Memory B cell (primary cell): Measurements from ENCODE around the gene MEGF9.
A peak's percentile ranks its signal among the peaks of the same experiment; 100 is the strongest.
"Not testable (repeated sequence)": the region's sequence is repeated elsewhere in the genome, so short reads cannot be mapped to it uniquely, and the experiment has no call there.

Experiments
- ATAC-seq: fragments of 150-1000 bp; cut with Tn5 transposase; 2 replicates; pipeline ENCODE4 v1.10.0; 2021; ENCODE audit warnings: low read depth, mild to moderate bottlenecking, moderate library complexity
- DNase-seq, 2 donors: peaks; one replicate each; pipeline ENCODE4 v3.0.0; 2022; ENCODE audit warnings: low spot score in 2 of 2
- H3K27ac Mint-ChIP-seq: one replicate; pipeline ENCODE4 v1.8.0; 2022; ENCODE audit warnings: mild to moderate bottlenecking, moderate library complexity, mixed read lengths
- H3K27me3 Mint-ChIP-seq: one replicate; pipeline ENCODE4 v1.8.0; 2022; ENCODE audit warnings: mixed read lengths
- H3K36me3 Mint-ChIP-seq: one replicate; pipeline ENCODE4 v1.8.0; 2022; ENCODE audit warnings: mild to moderate bottlenecking, mixed read lengths
- H3K4me1 Mint-ChIP-seq: one replicate; pipeline ENCODE4 v1.8.0; 2022; ENCODE audit warnings: mixed read lengths
- H3K4me3 Mint-ChIP-seq: one replicate; pipeline ENCODE4 v1.8.0; 2022; ENCODE audit warnings: mild to moderate bottlenecking, moderate library complexity, mixed read lengths
- H3K9me3 Mint-ChIP-seq: one replicate; pipeline ENCODE4 v1.8.0; 2022; ENCODE audit warnings: mixed read lengths

MEGF9 gene

GRCh38 chr9:120564589-120564988 lies 149.7 kb downstream of the MEGF9 start:
- no peaks in the 10 kb centered on the region for H3K9me3 Mint-ChIP-seq
- no peak for DNase-seq
- no peaks in the 10 kb centered on the region for H3K27me3 Mint-ChIP-seq
- ATAC-seq, result no peak
- peaks cover 9% of the 10 kb centered on the region for H3K4me1 Mint-ChIP-seq
- no peak overlapping the region for H3K4me3 Mint-ChIP-seq
- H3K36me3 Mint-ChIP-seq, result peaks cover 52% of the 10 kb centered on the region
- H3K27ac Mint-ChIP-seq, result no peak overlapping the region

GRCh38 chr9:120562861-120563443 lies 151.3 kb downstream of the MEGF9 start:
- no peak overlapping the region for H3K4me3 Mint-ChIP-seq
- no peak overlapping the region for H3K27ac Mint-ChIP-seq
- H3K9me3 Mint-ChIP-seq, result no peaks in the 10 kb centered on the region
- no peaks in the 10 kb centered on the region for H3K27me3 Mint-ChIP-seq
- peaks cover 48% of the 10 kb centered on the region for H3K36me3 Mint-ChIP-seq
- H3K4me1 Mint-ChIP-seq, result peaks cover 11% of the 10 kb centered on the region
- ATAC-seq (no peak), DNase-seq (no peak)

GRCh38 chr9:120561709-120562108 lies 152.6 kb downstream of the MEGF9 start:
- Mint-ChIP-seq H3K4me1 (peaks cover 13% of the 10 kb centered on the region), H3K4me3 (no peak overlapping the region), H3K36me3 (peaks cover 39% of the 10 kb centered on the region), H3K27ac (no peak overlapping the region), H3K9me3 (no peaks in the 10 kb centered on the region), H3K27me3 (no peaks in the 10 kb centered on the region)
- ATAC-seq (no peak), DNase-seq (no peak)

DNA sequence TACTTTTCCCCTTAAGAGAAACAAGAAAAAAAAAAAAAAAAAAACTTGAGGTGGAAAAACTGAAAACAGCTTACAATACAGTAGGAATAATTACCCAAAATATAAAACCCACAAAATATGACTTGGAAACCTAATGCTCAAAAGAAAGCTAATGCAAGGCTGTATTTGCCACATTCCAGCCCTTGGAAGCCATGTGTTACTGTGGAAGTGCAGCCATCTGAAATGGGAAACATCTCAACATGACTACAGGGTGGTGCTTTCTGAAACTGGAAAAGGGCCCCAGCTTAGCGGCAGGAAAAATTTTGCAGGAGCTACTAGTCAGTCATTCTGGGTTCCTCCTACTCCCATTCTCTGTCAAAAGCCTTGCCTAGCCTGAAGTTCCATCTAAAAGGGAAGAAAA lies 154.7 kb downstream of the MEGF9 start:
- Mint-ChIP-seq H3K36me3 (peaks cover 30% of the 10 kb centered on the region), H3K27ac (no peak overlapping the region), H3K4me1 (peaks cover 12% of the 10 kb centered on the region), H3K9me3 (no peaks in the 10 kb centered on the region), H3K27me3 (no peaks in the 10 kb centered on the region), H3K4me3 (no peak overlapping the region)
- no peak for ATAC-seq
- no peak for DNase-seq

DNA sequence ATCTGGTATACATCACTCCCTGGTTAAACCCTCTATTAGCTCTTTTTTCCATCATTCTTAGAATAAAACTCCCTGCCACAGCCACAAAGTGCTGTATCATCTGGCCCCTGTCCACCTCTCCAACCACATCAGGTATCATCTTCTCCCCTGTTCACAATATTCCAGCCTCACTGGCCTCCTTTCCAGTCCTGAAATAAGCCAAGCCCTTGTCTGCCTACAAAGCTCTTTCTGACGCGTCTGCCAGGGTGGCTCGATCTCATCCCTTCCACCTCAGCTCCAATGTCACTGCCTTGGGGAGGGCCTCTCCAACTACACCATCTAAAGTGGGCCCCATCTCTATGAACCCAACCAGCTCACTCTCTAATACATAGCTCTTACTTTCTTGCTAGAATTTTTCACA lies 155.8 kb downstream of the MEGF9 start:
- DNase-seq, result no peak
- Mint-ChIP-seq H3K9me3 (no peaks in the 10 kb centered on the region), H3K27me3 (no peaks in the 10 kb centered on the region), H3K4me3 (no peak overlapping the region), H3K27ac (no peak overlapping the region), H3K4me1 (peaks cover 12% of the 10 kb centered on the region), H3K36me3 (peaks cover 24% of the 10 kb centered on the region)
- ATAC-seq, result no peak

DNA sequence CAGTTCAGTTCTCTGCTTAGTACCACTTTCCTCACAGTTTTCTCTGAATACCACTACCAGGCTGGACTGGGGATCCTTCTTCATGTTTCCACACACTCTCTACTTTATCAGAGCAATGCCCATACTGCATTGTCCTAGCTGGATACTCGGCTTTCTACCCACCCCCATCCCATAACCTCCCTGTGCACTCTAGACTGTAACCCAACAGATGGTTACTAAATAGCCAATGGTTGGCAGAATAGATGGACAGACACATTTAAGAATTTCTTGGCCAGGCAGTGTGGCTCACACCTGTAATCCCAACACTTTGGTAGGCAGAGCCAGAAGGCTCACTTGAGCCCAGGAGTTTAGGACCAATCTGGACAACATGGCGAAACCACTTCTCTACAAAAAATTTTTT lies 157.1 kb downstream of the MEGF9 start:
- Mint-ChIP-seq H3K27ac (no peak overlapping the region), H3K4me1 (peaks cover 9% of the 10 kb centered on the region), H3K27me3 (no peaks in the 10 kb centered on the region), H3K36me3 (peaks cover 24% of the 10 kb centered on the region), H3K4me3 (no peak overlapping the region), H3K9me3 (no peaks in the 10 kb centered on the region)
- no peak for ATAC-seq
- DNase-seq, result no peak

DNA sequence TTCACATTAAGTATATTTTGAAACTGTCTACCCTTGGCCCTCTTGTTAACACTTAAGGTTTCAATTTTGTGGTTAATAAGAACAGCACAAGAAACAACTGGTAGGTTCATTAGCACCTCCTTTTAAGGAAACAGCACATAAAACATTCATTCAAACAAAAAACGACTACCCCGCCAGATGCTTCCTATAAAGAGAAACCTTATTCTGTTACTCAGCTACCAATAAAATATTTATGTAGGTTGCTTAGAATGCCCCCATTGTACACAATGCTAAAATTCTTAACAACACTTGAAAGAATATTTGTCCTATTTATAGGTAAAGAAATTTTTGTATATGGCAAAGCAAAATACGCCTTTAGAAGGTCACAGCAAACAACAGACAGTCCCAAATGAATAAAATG lies 157.5 kb downstream of the MEGF9 start:
- Mint-ChIP-seq H3K27me3 (no peaks in the 10 kb centered on the region), H3K9me3 (no peaks in the 10 kb centered on the region), H3K36me3 (peaks cover 25% of the 10 kb centered on the region), H3K27ac (no peak overlapping the region), H3K4me3 (no peak overlapping the region), H3K4me1 (peaks cover 9% of the 10 kb centered on the region)
- ATAC-seq, result no peak
- no peak for DNase-seq

- no peaks in the 10 kb centered on the region for H3K27me3 Mint-ChIP-seq
Observed at GRCh38 chr9:120555839-120556238, 158.4 kb downstream of the MEGF9 start.

DNA sequence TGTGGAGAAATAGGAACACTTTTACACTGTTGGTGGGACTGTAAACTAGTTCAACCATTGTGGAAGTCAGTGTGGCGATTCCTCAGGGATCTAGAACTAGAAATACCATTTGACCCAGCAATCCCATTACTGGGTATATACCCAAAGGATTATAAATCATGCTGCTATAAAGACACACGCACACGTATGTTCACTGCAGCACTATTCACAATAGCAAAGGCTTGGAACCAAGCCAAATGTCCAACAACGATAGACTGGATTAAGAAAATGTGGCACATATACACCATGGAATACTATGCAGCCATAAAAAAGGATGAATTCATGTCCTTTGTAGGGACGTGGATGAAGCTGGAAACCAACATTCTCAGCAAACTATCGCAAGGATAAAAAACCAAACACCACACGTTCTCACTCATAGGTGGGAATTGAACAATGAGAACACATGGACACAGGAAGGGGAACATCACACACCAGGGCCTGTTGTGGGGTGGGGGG lies 162.0 kb downstream of the MEGF9 start:
- not testable (repeated sequence) for H3K4me3 Mint-ChIP-seq, H3K27me3 Mint-ChIP-seq, DNase-seq, H3K9me3 Mint-ChIP-seq, H3K27ac Mint-ChIP-seq, H3K4me1 Mint-ChIP-seq, ATAC-seq
- H3K36me3 Mint-ChIP-seq, result peaks cover 32% of the 10 kb centered on the region

More at GRCh38 chr9:120555839-120556238, 158.4 kb downstream of the MEGF9 start:
- no peak overlapping the region for H3K27ac Mint-ChIP-seq
- DNase-seq (no peak), ATAC-seq (peak; percentile 70)
- peaks cover 32% of the 10 kb centered on the region for H3K36me3 Mint-ChIP-seq
- H3K4me3 Mint-ChIP-seq, result no peak overlapping the region
- H3K4me1 Mint-ChIP-seq, result peaks cover 9% of the 10 kb centered on the region
- no peaks in the 10 kb centered on the region for H3K9me3 Mint-ChIP-seq
